NCI-H2081 treated with DMSO at 0.1 percent for 48 hours (cell line): ENCODE data around the gene CEP55.
A peak's percentile ranks its signal among the peaks of the same experiment; 100 is the strongest.
"Not testable (repeated sequence)": the region's sequence is repeated elsewhere in the genome, so short reads cannot be mapped to it uniquely, and the experiment has no call there.

Source experiments
- DNase-seq: peaks from one replicate; lab custom pipeline; 2025; lab: John Stamatoyannopoulos, UW

CEP55 gene

GRCh38 chr10:93496322-93497041, at the start of gene CEP55:
Gene CEP55, plus strand, starts transcription at chr10:93496612. Its CDS starts 3,440 bp downstream, at chr10:93500052.
- DNase-seq: peak; percentile 33

- no peak for DNase-seq
These were observed 49.4 kb upstream of the CEP55 start for GRCh38 chr10:93447019-93447418.

- no peak for DNase-seq
These were observed 48.4 kb upstream of the CEP55 start for GRCh38 chr10:93447970-93448369.

- no peak for DNase-seq
These were observed 45.0 kb upstream of the CEP55 start for GRCh38 chr10:93451244-93451947.

GRCh38 chr10:93452143-93452542, 44.3 kb upstream of the CEP55 start:
- no peak for DNase-seq

GRCh38 chr10:93454146-93454545, 42.3 kb upstream of the CEP55 start:
- DNase-seq: no peak

- DNase-seq: no peak
These were observed 41.7 kb upstream of the CEP55 start for GRCh38 chr10:93454736-93455135.

- DNase-seq: no peak
These were observed 39.9 kb upstream of the CEP55 start for GRCh38 chr10:93456480-93456879.

- DNase-seq: no peak
These were observed 38.9 kb upstream of the CEP55 start for GRCh38 chr10:93457511-93457910.

- no peak for DNase-seq
These were observed 37.6 kb upstream of the CEP55 start for GRCh38 chr10:93458821-93459257.

GRCh38 chr10:93459466-93459865, 36.9 kb upstream of the CEP55 start:
- DNase-seq: no peak

GRCh38 chr10:93461109-93461806, 35.2 kb upstream of the CEP55 start:
- DNase-seq: no peak

- no peak for DNase-seq
These were observed 34.6 kb upstream of the CEP55 start for GRCh38 chr10:93461807-93462178.

- DNase-seq: no peak
These were observed 34.0 kb upstream of the CEP55 start for GRCh38 chr10:93462371-93462770.

GRCh38 chr10:93462881-93463280, 33.5 kb upstream of the CEP55 start:
- no peak for DNase-seq

- no peak for DNase-seq
These were observed 32.5 kb upstream of the CEP55 start for GRCh38 chr10:93463723-93464476.

GRCh38 chr10:93464776-93465388, 31.5 kb upstream of the CEP55 start:
- DNase-seq: no peak

- DNase-seq: no peak
These were observed 30.4 kb upstream of the CEP55 start for GRCh38 chr10:93465806-93466675.

GRCh38 chr10:93467635-93468034, 28.8 kb upstream of the CEP55 start:
- not testable (repeated sequence) for DNase-seq

- DNase-seq: no peak
These were observed 27.8 kb upstream of the CEP55 start for GRCh38 chr10:93468461-93469213.
